Activated CD4-positive, alpha-beta T cell treated with anti-CD3 and anti-CD28 coated beads, Interleukin-2, amount 10 ng/mL, durations not matched to agents 24 days and 14 days (primary cell): ENCODE results near the gene MAB21L4. TPM values are rescaled to one million over a fixed set of nuclear protein-coding genes. Genes with fewer than 3 reads are reported as not detected.

Source experiments
- DNase-seq: peaks from one replicate; pipeline ENCODE4 v3.0.0; 2022
- H3K27ac Mint-ChIP-seq: one replicate; pipeline ENCODE4 v1.8.0; 2022; ENCODE audit warnings: mild to moderate bottlenecking, mixed read lengths
- H3K27me3 Mint-ChIP-seq: one replicate; pipeline ENCODE4 v1.8.0; 2022; ENCODE audit warnings: mixed read lengths
- H3K36me3 Mint-ChIP-seq: one replicate; pipeline ENCODE4 v1.8.0; 2022; ENCODE audit warnings: low read depth, mild to moderate bottlenecking, mixed read lengths
- H3K4me1 Mint-ChIP-seq: one replicate; pipeline ENCODE4 v1.8.0; 2021; ENCODE audit warnings: mixed read lengths
- H3K4me3 Mint-ChIP-seq: one replicate; pipeline ENCODE4 v1.8.0; 2022; ENCODE audit warnings: mild to moderate bottlenecking, moderate library complexity, mixed read lengths
- H3K9me3 Mint-ChIP-seq: one replicate; pipeline ENCODE4 v1.8.0; 2021; ENCODE audit warnings: mixed read lengths
- intact Hi-C: fragments of 100-400 bp; cut with micrococcal nuclease; formaldehyde crosslinking; loops from one replicate; pipeline ENCODE4 v1.15.1; 2023
- total RNA-seq: library from RNA; stranded (reverse); gene quantifications from 2 replicates; pipeline ENCODE4 v1.2.3, GENCODE V29; 2022

MAB21L4 gene
- total RNA-seq, 1 donor from 2014 or later, result not detected

DNA sequence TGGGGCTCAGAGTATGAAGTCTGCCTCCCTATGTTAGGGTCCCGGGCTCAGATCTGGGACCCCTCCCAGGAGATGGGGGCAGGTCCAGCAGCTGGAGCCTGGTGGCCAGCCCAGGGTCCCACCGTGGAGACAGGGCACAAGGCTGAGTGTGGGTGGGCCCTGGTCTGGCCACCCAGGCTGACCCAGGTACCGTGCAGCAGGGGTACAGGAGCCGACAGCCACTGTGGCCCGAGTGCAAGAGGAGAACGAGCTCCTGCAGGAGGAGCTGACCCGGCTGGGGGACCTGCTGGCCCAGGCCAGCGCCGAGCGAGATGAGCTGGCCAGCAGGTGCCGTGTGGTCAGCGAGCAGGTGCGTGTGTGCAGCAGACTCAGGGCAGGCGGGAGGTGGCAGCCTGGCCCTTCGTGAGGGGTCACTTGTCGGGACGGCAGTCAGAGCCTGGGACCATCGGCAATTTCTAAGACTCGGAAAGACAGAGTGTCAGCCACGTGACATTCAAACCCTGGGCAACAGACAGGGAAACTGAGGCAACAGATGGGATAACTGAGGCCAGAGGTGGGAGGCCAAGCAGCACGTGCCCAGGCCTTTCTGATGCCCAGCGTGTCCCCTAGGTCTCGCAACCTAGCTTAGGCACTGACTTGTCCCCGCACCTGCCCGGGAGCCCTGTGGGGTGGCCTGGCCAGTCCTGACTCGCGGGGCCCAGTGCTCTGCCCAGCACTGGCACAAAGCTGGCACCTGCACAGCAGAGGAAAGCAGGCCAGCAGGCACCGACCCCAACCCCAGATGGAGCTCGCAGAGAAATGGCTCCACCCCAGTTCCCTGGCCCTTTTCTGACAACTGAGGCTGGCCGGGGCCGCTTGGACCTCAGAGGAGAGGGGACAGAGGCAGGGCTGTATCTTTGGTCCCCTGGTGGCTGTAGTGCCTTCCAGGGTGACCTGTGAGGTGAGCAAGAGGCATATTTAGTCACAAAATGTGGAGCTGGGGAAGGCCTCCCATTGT lies 24.1 kb upstream of the MAB21L4 start:
- H3K27ac Mint-ChIP-seq, result no peak overlapping the region
- H3K4me1 Mint-ChIP-seq, result no peaks in the 10 kb centered on the region
- H3K4me3 Mint-ChIP-seq, result no peak overlapping the region
- DNase-seq, result no peak
- no peaks in the 10 kb centered on the region for H3K36me3 Mint-ChIP-seq
- peaks cover 6% of the 10 kb centered on the region for H3K27me3 Mint-ChIP-seq
- intact Hi-C loops, result no loop called here
- no peaks in the 10 kb centered on the region for H3K9me3 Mint-ChIP-seq

DNA sequence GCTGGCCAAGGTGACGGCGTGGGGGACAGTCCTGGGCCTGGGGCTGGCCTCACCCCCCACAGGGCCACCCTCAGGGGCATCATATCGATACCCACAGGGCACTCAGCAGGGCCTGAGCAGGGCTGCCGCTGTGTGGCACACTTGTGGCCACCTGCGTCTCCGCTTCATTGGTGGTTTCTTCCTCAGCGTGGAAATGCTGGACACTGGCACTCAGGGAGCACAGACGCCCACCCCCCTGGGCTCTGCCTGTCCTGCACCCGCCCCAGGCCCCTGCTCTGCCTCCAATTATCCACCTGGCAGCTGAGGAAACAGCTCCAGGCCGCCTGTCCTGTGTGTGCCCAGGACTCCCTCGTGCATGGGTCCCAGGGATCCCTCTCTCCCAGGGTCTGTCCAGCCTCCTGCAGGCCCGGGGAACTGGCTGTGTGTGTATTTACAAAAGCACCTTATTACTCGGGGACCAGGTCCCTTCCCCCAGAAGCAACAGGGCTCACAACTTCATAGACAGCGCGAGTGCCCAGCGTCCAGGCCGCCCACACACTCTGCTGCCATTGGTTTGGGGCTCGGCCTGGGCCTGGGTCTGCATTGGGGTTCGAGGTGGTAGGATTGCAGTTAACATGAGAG lies 23.3 kb upstream of the MAB21L4 start:
- Mint-ChIP-seq H3K4me3 (no peak overlapping the region), H3K36me3 (no peaks in the 10 kb centered on the region), H3K9me3 (no peaks in the 10 kb centered on the region), H3K4me1 (no peaks in the 10 kb centered on the region), H3K27ac (no peak overlapping the region), H3K27me3 (peaks cover 6% of the 10 kb centered on the region)
- intact Hi-C loops, result no loop called here
- DNase-seq, result no peak

DNA sequence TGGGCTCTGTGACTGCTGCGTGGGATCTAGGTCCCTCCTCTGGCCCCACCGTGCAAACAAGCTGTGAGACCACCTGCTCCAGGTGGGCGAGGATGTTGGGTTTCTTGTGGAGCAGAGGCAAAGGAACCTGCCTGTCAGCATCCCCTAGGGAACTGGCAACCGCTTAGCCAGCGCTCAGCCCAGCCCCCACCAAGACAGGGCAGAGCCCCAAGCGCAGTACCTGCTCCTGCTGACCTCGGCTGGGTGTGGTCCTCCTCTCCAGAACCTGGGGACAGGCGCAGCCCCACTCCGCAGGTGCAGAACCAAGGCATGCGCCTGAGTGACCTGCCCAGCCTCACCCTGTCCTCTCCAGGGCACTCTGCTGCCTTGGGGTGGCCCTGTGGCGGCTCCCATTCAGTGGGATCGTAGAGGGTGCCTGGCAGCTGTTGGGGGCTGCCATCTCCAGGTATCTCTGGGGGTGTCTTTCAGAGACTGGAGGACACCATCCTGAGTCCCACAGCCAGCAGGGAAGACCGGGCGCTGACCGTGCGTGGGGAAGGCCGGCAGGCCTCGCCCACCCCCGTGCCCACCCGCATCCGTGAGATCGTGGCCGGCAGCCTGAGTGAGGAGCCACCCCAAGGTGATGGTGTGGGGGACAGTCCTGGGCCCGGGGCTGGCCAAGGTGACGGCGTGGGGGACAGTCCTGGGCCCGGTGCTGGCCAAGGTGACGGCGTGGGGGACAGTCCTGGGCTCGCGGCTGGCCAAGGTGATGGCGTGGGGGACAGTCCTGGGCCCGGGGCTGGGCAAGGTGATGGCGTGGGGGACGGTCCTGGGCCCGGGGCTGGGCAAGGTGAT lies 22.5 kb upstream of the MAB21L4 start:
- no peaks in the 10 kb centered on the region for H3K36me3 Mint-ChIP-seq
- no peak overlapping the region for H3K4me3 Mint-ChIP-seq
- peaks cover 6% of the 10 kb centered on the region for H3K27me3 Mint-ChIP-seq
- no peak for DNase-seq
- H3K4me1 Mint-ChIP-seq, result no peaks in the 10 kb centered on the region
- H3K27ac Mint-ChIP-seq, result no peak overlapping the region
- intact Hi-C loops, result no loop called here
- no peaks in the 10 kb centered on the region for H3K9me3 Mint-ChIP-seq

DNA sequence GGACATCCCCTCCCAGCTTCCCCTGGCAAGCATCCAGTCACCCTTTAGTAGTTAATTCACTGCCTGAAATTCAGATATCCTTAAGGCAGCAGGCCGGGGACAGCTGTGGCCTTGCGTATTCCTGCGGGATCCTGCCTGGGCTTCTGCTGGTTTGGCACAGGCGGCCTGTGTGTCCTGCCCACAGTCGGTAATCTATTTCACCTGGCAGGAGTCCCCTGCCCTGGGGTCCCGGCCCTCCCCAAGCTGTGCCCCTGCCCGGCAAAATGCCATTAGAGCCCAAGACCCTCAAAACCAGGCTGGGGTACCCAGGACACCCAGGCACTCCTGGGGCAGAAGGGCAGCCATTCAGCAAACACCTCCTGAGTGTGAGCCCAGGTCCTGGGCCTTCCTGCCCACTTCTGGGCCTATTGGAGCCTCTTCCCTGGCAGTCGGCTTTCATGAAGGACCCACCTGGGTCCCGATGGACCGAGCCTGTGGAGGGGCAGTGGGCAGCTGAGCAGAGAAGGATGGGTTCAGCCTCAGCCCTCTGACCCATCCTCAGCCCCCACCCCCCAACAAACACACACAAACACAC lies 21.8 kb upstream of the MAB21L4 start:
- no peak overlapping the region for H3K4me3 Mint-ChIP-seq
- DNase-seq, result no peak
- H3K27ac Mint-ChIP-seq, result no peak overlapping the region
- no peaks in the 10 kb centered on the region for H3K9me3 Mint-ChIP-seq
- intact Hi-C loops, result no loop called here
- H3K36me3 Mint-ChIP-seq, result no peaks in the 10 kb centered on the region
- no peaks in the 10 kb centered on the region for H3K4me1 Mint-ChIP-seq
- H3K27me3 Mint-ChIP-seq, result peaks cover 6% of the 10 kb centered on the region

DNA sequence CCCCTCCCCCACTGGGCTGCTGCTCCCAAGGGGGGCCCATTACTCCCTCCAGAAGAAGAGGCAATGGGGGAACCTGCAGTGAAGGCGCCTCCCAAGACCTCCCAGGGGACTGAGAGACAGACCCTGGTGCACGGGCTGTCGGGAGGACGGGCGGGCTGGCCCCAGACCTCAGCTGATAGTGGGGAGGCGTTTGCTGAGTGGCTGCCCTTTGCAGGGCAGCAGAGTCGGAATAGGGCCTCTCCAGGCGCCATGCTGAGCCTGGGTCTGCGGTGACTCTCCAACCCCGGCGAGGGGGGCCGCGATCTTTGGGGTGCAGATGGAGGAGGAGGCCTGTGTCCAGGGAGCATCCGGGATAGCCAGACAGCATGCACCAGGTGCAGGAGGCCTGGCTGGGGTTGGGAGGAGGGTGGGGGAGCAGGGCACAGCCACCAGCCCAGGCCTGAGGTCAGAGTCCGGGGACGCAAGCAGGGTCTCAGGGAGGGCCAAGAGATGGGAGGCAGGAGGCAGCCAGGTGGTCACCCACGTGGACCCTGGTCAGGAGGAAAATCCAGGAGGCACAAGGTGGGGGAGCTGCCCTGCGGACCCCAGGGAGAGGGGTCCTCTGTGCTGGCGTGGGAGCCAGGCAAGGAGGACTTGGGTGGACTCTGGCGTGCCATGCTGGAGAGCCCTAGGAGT lies 21.2 kb upstream of the MAB21L4 start:
- Mint-ChIP-seq H3K36me3 (no peaks in the 10 kb centered on the region), H3K9me3 (no peaks in the 10 kb centered on the region), H3K27me3 (peaks cover 8% of the 10 kb centered on the region), H3K4me1 (no peaks in the 10 kb centered on the region), H3K4me3 (no peak overlapping the region), H3K27ac (no peak overlapping the region)
- intact Hi-C loops, result no loop called here
- DNase-seq, result no peak

DNA sequence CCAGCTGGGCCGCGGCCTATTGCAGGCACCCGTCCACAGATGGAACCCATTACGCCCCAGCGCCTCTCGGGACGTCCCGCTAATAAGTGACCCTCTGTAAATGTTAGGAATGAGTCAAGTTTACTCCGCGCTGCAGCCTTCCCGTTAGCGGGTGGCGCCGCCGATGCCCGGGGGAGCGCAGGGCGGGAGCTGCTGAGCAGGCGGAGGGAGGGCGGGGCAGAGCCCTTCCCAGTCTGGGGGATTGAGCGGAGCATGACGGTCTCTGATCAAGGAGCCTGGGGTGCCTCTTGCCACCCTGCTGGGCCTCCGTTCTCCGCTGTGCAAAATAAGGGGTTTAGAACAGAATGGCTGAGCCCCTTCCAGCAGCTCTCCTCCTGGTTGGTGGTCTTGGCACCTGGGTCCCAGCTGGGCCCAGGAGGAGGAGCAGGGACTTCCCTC lies 20.6 kb upstream of the MAB21L4 start:
- DNase-seq, result no peak
- Mint-ChIP-seq H3K4me1 (no peaks in the 10 kb centered on the region), H3K27me3 (peaks cover 8% of the 10 kb centered on the region), H3K27ac (no peak overlapping the region), H3K4me3 (no peak overlapping the region), H3K36me3 (no peaks in the 10 kb centered on the region), H3K9me3 (no peaks in the 10 kb centered on the region)
- intact Hi-C loops, result no loop called here

DNA sequence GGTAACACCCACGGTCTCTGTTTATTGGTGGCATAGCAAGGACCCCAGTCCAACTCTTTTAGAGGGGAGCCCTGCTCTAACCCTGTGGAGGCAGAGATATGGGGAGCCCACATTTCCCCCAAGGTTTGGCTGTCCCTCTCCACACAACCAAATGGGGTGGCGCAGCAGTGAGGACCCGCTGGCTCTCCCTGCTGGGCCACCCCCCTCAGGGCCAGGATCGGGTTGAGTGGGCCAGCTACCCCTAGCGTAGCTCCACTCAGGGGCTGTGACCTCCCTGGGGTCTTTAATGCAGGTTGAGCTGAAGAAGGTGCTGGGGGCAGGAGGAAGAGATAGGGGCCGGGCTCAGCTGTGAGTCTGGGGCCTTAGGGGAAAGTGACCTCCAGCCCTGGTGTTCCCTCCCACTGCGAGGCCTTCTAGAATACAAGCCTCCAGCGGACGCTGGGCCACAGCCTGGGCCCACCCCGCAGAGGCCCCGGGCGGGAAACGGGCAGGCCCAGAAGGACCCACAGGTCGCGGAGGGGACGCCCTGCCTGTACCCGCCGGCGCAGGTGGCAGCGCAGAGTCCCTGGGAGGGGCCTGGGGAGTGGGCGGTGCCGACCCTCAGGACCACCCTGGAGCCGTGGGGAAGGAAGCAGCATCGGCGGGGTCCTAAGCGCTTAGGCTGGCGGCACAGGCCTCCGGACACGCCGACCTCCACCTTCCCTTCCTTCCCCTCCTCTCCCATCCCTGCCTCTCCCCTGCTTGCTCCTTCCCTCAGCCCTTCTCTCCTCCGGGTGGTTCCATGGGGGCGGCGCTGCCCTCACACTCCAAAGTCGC lies 19.8 kb upstream of the MAB21L4 start:
- intact Hi-C loops, result no loop called here
- no peaks in the 10 kb centered on the region for H3K9me3 Mint-ChIP-seq

DNA sequence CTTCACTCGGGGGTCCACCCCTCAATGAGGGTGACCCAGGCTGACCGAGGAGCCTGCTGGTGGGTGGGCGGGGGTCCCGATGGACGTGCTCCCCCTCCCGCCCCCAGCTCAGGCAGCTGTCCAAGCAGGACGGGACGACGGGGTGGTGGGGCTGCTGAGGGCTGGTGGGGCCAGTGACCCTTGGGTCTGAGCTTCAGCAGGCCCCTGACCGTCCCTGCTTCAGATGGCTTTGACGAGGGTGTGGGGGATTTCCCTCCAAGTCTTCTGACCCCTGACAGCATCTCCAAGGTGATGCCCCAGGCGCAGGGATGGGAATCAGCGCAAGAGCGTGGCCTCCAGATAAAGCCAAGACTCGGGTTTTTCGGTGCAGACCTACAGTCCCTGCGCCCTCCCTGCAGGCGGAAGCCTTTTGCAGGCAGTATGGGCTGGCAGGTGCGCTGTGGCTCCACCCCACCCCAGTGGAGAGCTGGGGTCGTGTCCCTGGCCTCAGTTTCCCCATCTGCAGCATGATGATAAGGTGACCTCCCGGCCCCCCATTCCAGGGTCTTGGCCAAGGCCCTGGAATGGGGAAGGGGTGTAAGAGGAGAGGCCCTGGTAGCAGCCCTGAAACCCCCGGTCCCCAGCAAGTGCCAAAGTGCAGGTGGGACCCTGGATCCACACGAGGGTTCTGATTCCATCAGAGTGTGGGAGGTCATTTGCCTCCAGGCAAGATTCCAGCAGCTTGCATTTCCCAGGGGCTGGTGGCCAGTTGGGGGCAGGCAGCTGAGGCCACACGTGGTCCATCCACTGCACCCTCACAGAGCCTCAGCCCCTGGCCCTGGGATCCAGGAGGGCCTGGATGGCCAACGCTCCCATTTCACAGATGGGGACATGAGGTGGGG lies 18.9 kb upstream of the MAB21L4 start:
- DNase-seq, result no peak

More for the DNA sequence above, 19.8 kb upstream of the MAB21L4 start:
- Mint-ChIP-seq H3K27me3 (peaks cover 8% of the 10 kb centered on the region), H3K4me1 (no peaks in the 10 kb centered on the region), H3K36me3 (no peaks in the 10 kb centered on the region), H3K27ac (no peak overlapping the region), H3K4me3 (no peak overlapping the region)
- DNase-seq, result no peak

DNA sequence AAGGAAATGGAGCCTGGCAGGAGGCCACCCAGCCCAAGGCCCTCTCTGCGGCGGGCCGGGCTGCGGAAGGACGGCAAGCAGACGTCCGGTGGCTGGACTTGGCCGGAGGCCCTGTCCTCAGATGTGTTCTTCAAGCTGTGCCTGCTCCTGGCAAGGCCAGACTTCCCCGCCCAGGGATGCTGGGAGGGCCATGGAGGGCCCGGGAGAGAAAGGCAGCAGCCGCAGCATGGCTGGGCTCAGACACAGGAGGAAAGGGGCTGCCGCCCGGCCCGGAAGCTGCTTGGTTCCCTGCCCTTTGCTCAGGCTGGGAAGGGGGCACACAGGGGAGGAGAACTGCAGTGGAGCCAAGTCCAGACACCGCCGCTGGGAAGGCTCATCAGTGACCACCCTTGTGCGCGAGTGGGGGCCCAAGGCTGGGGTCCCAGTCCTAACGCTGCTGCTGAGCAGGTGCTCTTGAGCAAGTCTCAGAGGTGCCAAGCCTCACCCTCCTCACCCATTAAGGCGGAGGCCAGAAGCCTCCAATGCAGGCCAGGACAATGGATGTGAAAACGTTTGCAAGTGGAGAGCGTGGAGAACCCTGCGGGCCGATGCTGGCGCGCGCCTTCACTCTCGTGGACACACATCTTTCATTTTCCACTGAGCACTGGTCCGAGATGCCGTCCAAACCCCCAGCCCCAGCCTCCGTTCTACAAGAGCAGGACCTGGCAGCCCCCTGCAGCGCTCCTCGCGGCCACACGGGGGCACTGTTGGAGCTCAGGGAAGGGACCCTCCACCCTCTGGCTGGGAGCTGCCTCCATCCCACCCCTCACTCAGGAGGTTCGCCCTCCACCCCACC lies 18.1 kb upstream of the MAB21L4 start:
- H3K27ac Mint-ChIP-seq, result no peak overlapping the region
- H3K9me3 Mint-ChIP-seq, result no peaks in the 10 kb centered on the region
- no peaks in the 10 kb centered on the region for H3K4me1 Mint-ChIP-seq
- no peaks in the 10 kb centered on the region for H3K36me3 Mint-ChIP-seq
- peaks cover 8% of the 10 kb centered on the region for H3K27me3 Mint-ChIP-seq
- peak; percentile 91 for DNase-seq
- intact Hi-C loops, result no loop called here
- no peak overlapping the region for H3K4me3 Mint-ChIP-seq

More for the DNA sequence above, 18.9 kb upstream of the MAB21L4 start:
- Mint-ChIP-seq H3K27ac (no peak overlapping the region), H3K36me3 (no peaks in the 10 kb centered on the region), H3K27me3 (peaks cover 8% of the 10 kb centered on the region), H3K4me3 (no peak overlapping the region), H3K4me1 (no peaks in the 10 kb centered on the region), H3K9me3 (no peaks in the 10 kb centered on the region)
- intact Hi-C loops, result no loop called here

DNA sequence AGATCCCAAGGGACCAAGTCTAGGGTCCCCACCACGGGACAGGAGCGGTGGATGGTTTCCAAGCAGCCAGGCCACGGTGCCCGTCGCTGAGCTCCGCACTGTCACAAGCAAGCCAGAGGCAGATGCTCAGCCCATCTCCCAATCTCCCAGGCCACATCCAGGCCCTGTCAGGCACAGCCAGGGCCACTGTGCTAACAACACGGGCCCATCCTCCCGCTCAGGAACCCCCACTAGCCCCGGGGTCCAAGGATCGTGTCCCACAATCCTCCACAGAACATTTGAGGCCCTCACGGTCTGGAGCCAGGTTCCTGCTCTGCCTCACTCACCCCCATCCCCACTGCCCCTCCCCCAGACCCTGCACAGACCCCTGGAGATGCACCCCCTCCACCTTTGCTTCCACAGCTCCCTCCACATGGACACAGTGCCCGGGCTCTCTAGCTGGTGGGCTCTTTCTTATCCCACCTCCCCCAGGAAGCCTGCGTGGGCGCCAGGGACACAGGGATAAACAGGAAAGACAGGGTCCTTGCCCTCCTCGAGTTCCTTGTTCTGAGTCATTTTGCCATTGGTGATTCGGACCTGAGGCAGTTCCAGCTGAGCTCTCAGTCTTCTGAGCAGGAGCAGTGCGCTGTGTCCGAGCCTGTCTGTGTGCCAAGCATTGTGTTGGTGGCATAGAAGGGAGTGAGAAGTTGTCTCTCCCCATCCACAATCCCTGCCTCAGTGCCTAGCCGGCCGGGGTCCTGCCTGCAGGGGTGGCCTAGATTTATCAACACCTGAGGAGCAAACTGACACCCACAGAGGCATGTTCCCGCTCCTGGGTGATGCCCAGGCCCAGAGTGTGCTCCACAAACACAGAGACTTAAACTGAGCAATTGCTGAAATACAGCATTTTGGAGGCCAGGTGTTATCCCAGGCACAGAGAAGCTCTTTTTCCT lies 17.2 kb upstream of the MAB21L4 start:
- Mint-ChIP-seq H3K27me3 (peaks cover 8% of the 10 kb centered on the region), H3K27ac (no peak overlapping the region), H3K36me3 (no peaks in the 10 kb centered on the region), H3K9me3 (no peaks in the 10 kb centered on the region), H3K4me1 (no peaks in the 10 kb centered on the region), H3K4me3 (no peak overlapping the region)
- DNase-seq, result no peak
- intact Hi-C loops, result no loop called here
